Mammary epithelial cell (primary cell): ENCODE data around the gene NBAS.

ENCODE experiments used
- EZH2 ChIP-seq: IDR thresholded peaks from 2 replicates; pipeline ENCODE4 v1.6.1; 2012; ENCODE audit warnings: low read length, inconsistent platforms, borderline replicate concordance
- TF ChIP-seq, protein P1 (sequence below), 2 donors: IDR thresholded peaks in 1 of 2; conservative IDR thresholded peaks in 1 of 2; 2 replicates each; pipeline ENCODE4 v1.5.1; 2011 to 2012; ENCODE audit warnings: inconsistent platforms in 2 of 2, low read length in 2 of 2, mild to moderate bottlenecking in 2 of 2, control low read depth in 1 of 2, low read depth in 1 of 2; ENCODE audit not compliant: insufficient read depth in 1 of 2; ENCODE audit errors: extremely low read depth in 1 of 2

GRCh38 chr2:15222856-15223255 lies 338.3 kb downstream of the NBAS start:
- TF ChIP-seq, protein P1, sequence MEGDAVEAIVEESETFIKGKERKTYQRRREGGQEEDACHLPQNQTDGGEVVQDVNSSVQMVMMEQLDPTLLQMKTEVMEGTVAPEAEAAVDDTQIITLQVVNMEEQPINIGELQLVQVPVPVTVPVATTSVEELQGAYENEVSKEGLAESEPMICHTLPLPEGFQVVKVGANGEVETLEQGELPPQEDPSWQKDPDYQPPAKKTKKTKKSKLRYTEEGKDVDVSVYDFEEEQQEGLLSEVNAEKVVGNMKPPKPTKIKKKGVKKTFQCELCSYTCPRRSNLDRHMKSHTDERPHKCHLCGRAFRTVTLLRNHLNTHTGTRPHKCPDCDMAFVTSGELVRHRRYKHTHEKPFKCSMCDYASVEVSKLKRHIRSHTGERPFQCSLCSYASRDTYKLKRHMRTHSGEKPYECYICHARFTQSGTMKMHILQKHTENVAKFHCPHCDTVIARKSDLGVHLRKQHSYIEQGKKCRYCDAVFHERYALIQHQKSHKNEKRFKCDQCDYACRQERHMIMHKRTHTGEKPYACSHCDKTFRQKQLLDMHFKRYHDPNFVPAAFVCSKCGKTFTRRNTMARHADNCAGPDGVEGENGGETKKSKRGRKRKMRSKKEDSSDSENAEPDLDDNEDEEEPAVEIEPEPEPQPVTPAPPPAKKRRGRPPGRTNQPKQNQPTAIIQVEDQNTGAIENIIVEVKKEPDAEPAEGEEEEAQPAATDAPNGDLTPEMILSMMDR (conservative IDR thresholded peaks at IDR 0.05 in 1 of 2, IDR thresholded peaks at IDR 0.05 in 1 of 2; ENCODE audit: extremely low read depth in 1 of 2, insufficient read depth in 1 of 2, low read depth in 1 of 2, low read length in 2 of 2) = no peak
- TF ChIP-seq EZH2 = no peak
